ENCODE results near the gene AMBP.
A peak's percentile ranks its signal among the peaks of the same experiment; 100 is the strongest.

Gene AMBP

GRCh38 chr9:114107286-114108001, 29.3 kb upstream of the AMBP start:
- H3K4me3 ChIP-seq (ENCODE audit: low read length): no peak overlapping the region
- no peaks in the 10 kb centered on the region for H3K36me3 ChIP-seq (replicated peaks; ENCODE audit: low read depth, low read length)
- H3K27me3 ChIP-seq (ENCODE audit: low read depth, low read length): peaks cover 27% of the 10 kb centered on the region
- no peak for TF ChIP-seq EZH2phosphoT487 (IDR thresholded peaks at IDR 0.05; ENCODE audit: low read depth)
- TF ChIP-seq CTCF (IDR thresholded peaks at IDR 0.05; ENCODE audit: low read depth, low read length): no peak
- no peaks in the 10 kb centered on the region for H4K20me1 ChIP-seq (ENCODE audit: insufficient read depth, low read length)
- H3K9ac ChIP-seq (ENCODE audit: low read length): no peak overlapping the region
- peak overlapping the region; percentile 87; the same call in 1 of the 2 replicates for H2AFZ ChIP-seq (ENCODE audit: low read depth, low read length)
- H3K4me2 ChIP-seq (ENCODE audit: low read length): peak overlapping the region; percentile 30; the same call in 1 of the 2 replicates
- no peaks in the 10 kb centered on the region for H3K9me3 ChIP-seq (ENCODE audit: insufficient read depth, low read length)
- no peak overlapping the region for H3K27ac ChIP-seq (ENCODE audit: low read length)
- H3K4me1 ChIP-seq (ENCODE audit: low read length): 0 out of 2 replicates have a peak, but pooled peaks cover 3% of the 10 kb centered on the region
- H3K79me2 ChIP-seq (ENCODE audit: low read length): no peaks in the 10 kb centered on the region

GRCh38 chr9:114105236-114105635, 27.1 kb upstream of the AMBP start:
- Histone ChIP-seq H3K27me3 (ENCODE audit: low read depth, low read length) (peaks cover 18% of the 10 kb centered on the region), H3K9me3 (ENCODE audit: insufficient read depth, low read length) (no peaks in the 10 kb centered on the region), H4K20me1 (ENCODE audit: insufficient read depth, low read length) (no peaks in the 10 kb centered on the region), H3K79me2 (ENCODE audit: low read length) (no peaks in the 10 kb centered on the region), H2AFZ (ENCODE audit: low read depth, low read length) (no peak overlapping the region), H3K36me3 (replicated peaks; ENCODE audit: low read depth, low read length) (no peaks in the 10 kb centered on the region), H3K9ac (ENCODE audit: low read length) (no peak overlapping the region), H3K4me2 (ENCODE audit: low read length) (no peak overlapping the region), H3K4me3 (ENCODE audit: low read length) (no peak overlapping the region), H3K4me1 (ENCODE audit: low read length) (0 out of 2 replicates have a peak, but pooled peaks cover 8% of the 10 kb centered on the region), H3K27ac (ENCODE audit: low read length) (no peak overlapping the region)
- no peak for TF ChIP-seq EZH2phosphoT487 (IDR thresholded peaks at IDR 0.05; ENCODE audit: low read depth)
- TF ChIP-seq CTCF (IDR thresholded peaks at IDR 0.05; ENCODE audit: low read depth, low read length): no peak

GRCh38 chr9:114102484-114102883, 24.4 kb upstream of the AMBP start:
- Histone ChIP-seq H3K4me3 (ENCODE audit: low read length) (no peak overlapping the region), H3K9ac (ENCODE audit: low read length) (no peak overlapping the region), H2AFZ (ENCODE audit: low read depth, low read length) (no peak overlapping the region)

More at GRCh38 chr9:114102484-114102883, 24.4 kb upstream of the AMBP start:
- no peaks in the 10 kb centered on the region for H4K20me1 ChIP-seq (ENCODE audit: insufficient read depth, low read length)
- no peaks in the 10 kb centered on the region for H3K36me3 ChIP-seq (replicated peaks; ENCODE audit: low read depth, low read length)
- no peak overlapping the region for H3K4me2 ChIP-seq (ENCODE audit: low read length)
- TF ChIP-seq CTCF (IDR thresholded peaks at IDR 0.05; ENCODE audit: low read depth, low read length): no peak
- TF ChIP-seq EZH2phosphoT487 (IDR thresholded peaks at IDR 0.05; ENCODE audit: low read depth): no peak
- peaks cover 18% of the 10 kb centered on the region for H3K27me3 ChIP-seq (ENCODE audit: low read depth, low read length)
- no peaks in the 10 kb centered on the region for H3K79me2 ChIP-seq (ENCODE audit: low read length)
- H3K4me1 ChIP-seq (ENCODE audit: low read length): 0 out of 2 replicates have a peak, but pooled peaks cover 6% of the 10 kb centered on the region
- no peaks in the 10 kb centered on the region for H3K9me3 ChIP-seq (ENCODE audit: insufficient read depth, low read length)
- H3K27ac ChIP-seq (ENCODE audit: low read length): no peak overlapping the region
